ENCODE data around the gene PRM1. TPM values are rescaled to one million over a fixed set of nuclear protein-coding genes. Genes with fewer than 3 reads are reported as not detected.

Gene PRM1
- total RNA-seq, 1 donor from 2014 or later: not detected

DNA sequence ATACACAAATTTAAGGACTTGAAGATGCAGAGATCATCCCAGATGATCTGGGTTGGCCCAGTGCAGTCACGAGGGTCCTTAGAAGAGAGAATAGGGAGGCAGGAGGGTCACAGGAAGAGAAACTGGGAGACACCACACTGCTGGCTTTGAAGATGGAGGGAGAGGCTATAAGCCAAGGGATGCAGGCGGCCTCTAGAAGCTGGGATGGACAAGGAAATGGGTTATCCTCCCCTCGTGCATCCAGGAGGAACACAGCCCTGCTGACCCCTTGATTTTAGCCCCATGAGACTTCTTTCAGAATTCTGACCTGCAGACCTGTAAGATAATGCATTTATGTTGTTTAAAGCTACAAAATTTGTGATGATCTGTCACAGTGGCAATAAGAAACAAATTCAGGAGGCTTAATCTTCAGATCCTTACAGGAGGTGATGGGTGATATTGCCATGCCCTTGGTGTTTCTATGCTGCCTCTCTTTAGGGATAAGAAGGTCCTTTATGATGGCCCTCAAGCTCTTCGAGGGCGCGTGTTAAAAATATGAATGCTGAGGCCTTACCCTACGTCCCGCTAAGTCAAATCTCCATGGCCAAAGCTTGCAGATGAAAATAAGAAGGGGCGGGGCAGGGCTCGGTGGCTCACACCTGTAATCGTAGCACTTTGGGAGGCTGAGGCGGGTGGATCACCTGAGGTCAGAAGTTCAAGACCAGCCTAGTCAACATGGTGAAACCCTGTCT is 3.4 kb downstream of the PRM1 start:
- ATAC-seq (ENCODE audit: poor library complexity) (no peak), DNase-seq (no peak)
- intact Hi-C loops (cut with DNase I): no loop called here

DNA sequence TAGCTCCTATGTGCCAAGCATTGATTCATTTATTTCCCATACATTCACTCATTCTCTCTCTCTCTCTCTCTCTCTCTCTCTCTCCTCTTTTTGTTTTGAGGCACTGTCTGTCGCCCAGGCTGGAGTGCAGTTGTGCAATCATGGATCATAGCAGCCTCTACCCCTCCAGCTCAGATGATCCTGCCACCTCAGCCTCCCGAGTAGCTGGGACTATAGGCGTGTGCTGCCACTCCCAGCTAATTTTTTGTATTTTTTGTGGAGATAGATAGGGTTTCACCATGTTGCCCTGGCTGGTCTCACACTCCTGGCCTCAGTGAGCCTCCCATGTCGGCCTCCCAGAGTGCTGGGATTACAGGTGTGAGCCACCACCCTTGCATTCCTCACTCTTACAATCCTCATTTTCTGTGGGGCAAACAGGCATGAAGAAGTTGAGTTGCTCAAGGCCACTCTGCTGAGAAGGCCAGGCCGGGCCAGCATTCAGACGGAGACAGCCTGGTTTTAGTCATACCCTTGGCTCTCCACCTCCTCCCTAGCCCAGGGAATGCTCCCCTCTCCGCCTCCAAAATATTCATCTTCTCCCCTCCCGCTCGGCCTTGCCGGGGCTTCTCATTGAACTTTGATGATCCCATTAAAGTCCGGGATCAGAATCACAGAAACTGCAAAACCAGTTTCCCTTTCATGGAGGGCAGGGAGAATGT is 4.1 kb downstream of the PRM1 start:
- ATAC-seq (ENCODE audit: poor library complexity) (no peak), DNase-seq (no peak)
- intact Hi-C loops (cut with DNase I): no loop called here

DNA sequence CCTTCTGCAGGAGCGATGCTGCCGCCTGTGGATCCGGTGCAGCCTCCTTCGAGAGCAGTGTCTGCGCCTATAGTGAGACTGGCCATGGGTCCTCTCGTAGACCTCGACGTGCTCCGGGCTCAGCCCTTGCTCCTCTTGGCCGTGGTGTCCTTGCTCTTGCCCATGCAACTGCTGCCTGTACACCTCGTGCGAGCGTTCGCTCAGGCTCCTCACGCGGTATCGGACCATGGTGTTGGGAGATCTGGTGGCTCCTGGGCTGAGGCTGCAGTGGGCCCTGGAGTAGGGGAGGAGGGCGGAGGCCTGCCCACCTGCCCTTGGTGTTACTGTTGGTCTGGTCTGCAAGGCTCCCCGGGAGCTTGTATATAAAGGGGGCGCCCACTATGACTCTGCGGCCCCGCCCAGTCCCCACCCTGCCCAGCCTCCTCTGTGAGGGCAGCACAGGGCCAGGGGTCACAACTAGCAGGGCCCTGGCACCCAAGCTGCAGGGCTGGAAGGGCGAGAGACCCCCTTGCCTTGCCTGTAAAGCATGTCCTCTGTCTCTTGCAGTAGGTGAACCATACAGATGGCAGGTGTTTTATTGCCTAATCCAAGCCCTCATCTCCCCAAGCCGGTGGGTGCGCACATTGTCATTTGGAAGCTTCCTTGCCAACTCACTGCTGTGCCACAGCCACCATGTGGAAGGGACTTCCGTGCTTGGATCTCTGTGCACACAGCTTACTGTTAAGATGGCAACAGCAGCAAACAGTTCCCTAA is 4.8 kb downstream of the PRM1 start, which contains the start of gene PRM2:
Gene PRM2 (minus strand): TSS at position 338 of the 753 bp plus-strand sequence. CDS start 110 bp downstream, at position 228.
- ATAC-seq (ENCODE audit: poor library complexity) (no peak), DNase-seq (no peak)
- intact Hi-C loops (cut with DNase I): no loop called here

DNA sequence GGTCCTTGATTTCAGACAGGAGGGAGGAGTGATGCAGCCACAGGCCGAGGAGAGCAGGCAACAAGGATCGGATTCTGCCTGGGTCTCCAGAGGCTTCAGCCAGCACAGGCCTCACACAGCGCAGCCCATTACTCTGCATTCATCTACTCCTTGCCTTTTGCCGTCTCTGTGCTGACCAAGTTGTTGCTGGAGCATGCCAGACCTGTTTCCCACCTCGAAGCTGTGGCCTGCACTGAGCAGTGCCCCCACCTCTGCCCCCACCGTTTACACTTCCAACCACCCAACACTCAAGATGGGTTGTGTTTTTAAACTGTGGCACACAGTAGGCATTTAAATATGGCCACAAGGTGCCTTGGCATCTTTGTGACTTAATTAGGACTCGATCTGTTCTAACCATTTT is 6.2 kb downstream of the PRM1 start:
- ATAC-seq (ENCODE audit: poor library complexity): no peak
- intact Hi-C loops (cut with DNase I): no loop called here
- DNase-seq: no peak

DNA sequence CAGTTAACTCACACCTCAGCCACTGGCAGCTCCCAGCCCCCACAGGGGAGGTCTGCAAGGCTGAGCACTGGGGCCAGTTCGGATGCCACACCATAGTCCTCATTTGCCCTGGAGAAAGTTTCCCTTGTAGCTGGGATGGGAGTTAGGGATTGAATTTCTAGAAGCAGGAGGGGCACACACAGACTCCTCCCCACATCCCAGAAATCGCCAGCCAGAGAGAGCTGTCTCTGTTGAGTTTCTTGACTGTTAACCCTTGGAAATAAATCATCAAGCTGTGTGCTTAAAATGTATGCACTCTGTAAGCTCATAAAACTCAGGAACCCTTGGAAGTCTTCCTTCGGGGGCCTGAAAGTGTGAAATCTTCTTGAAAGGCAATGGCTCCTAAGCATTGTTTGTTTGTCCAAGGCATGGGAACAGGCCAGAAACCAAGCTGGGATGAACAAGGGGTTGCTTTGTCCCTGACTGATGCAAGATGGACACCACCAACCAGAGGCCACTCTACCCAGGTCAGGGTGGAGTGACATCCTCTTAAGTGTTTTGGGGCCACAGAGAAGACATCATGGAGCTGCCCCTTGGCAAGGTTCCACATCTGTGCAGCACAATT is 7.3 kb downstream of the PRM1 start:
- intact Hi-C loops (cut with DNase I): no loop called here
- DNase-seq (no peak), ATAC-seq (ENCODE audit: poor library complexity) (no peak)

DNA sequence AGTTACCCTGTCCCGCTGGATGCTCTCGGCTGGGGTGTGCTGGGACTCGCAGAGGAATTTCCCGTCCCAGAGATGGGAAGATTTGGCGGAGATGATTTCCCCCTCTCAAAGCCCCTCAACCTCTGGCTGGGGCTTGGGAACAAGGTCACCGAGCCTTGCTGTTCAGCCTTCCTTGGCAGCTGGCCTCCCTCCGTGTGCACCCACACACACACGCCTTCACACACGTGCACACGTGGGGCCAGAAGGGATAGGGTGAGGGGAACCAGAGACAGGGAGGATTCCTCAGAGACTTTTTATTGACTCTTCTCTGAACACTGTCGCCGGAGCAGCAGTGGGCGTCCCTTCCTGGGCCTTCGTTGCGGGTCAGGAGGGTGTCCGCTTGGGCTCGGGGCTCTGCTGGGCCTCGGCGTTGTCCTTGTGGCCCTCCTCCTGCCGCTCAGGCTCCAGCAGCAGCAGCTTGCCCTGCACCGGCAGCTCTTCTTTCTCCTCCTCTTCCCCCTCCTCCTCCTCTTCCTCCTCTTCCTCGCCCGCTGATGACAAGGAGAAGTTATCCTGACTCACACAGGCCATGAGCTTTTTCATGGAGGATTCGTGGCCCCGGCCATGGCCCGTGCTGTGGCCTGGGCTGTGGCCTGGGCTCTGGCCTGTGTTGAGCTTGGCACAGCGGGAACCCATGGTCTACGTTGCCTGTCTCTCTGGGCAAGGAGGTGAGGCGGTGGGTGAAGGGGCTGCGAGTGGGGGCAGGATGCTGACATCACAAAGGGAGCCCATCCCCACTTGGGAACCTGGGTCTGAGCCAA is 8.0 kb downstream of the PRM1 start, which contains the start of gene PRM3:
Gene PRM3 (minus strand): TSS at position 709 of the 800 bp plus-strand sequence. CDS start 34 bp downstream, at position 675.
- intact Hi-C loops (cut with DNase I): no loop called here
- DNase-seq (no peak), ATAC-seq (ENCODE audit: poor library complexity) (no peak)

DNA sequence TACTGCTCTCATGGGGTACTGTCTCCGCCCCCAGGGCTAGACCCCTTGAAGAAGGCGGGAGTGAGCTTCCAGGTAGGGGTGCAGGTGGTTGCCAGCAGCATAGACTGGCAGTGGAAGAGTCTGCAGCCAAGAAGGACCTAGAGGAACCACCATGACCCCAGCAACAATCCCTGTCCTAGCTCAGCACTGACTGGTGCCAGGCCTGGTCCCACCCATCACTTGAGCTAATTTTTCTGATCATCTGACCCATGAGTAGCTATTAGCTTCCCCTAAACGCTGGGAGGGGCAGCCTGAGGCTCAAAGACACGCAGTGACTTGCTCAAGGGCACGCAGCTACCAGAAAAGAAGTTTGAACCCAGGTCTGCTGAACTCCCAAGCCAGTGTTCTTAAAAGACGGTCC is 8.6 kb downstream of the PRM1 start:
- intact Hi-C loops (cut with DNase I): no loop called here
- DNase-seq (no peak), ATAC-seq (ENCODE audit: poor library complexity) (no peak)

DNA sequence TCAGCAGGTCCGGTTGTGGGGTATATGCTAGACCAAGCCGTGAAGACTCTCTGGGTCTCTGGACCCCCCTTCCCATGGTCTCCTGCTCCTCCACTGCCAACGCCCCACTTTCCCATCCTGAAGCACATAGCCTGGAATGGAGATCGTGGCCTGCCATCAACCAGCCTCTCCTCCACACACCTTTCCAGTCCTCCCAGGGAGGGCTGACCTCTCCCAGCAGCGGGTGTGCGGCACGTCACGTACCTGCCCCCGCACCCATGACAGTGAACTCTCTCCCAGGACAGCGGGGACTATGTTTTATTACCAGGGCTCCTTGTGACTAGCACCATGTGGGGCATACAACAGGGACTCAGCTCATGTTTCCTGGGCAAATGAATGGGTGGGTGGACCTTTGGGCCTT is 9.5 kb downstream of the PRM1 start:
- ATAC-seq (ENCODE audit: poor library complexity) (no peak), DNase-seq (no peak)
- intact Hi-C loops (cut with DNase I): no loop called here

DNA sequence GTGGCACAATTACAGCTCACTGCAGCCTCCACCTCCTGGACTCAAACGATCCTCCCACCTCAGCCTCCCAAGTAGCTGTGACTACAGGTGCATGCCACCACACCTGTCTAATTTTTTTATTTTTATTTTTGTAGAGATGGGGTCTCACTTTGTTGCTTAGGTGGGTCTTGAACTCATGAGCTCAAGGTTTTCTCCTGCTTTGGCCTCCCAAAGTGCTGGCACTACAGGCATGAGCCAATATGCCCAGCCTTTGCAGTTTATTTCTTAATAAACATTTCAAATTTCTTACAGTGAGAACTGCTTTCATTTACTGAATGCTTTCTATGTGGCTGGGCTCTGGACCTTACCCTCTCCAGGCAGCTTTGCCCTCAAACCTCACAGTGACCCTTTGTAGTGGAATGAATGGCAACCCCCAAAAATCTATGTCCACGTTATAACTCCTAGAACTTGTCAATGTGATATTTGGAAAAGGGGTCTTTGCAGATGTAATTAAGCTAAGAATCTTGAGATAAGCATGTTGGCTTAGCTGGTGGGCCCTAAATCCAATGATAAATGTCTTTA is 10.4 kb downstream of the PRM1 start:
- intact Hi-C loops (cut with DNase I): no loop called here
- DNase-seq: no peak
- ATAC-seq (ENCODE audit: poor library complexity): no peak

DNA sequence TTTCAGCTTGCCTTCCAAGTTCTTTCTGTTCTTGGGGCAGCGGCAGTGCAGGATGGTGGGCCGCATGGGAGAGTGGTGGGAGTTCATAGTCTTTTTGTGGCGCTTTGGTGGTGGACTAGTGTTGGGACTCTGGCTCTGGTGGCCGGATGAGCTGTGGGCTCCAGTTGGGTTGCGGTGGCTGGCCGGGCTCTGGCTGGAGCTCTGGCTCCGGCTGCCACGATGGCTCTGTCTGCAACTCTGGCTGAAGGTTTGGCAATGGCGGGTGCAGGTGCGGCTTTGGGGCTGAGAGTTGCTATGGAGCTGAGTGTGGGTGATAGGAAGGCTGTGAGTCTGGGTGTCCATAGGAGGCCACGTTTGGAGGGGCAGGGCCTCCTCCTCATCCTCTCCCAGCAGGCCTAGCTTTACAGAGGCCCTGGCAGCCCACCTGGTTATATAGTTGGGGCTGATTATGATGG is 12.2 kb downstream of the PRM1 start, which contains the start of gene TNP2:
Gene TNP2 (minus strand): TSS at position 405 of the 455 bp plus-strand sequence. CDS start 63 bp downstream, at position 342.
- intact Hi-C loops (cut with DNase I): no loop called here
- DNase-seq (no peak), ATAC-seq (ENCODE audit: poor library complexity) (no peak)

DNA sequence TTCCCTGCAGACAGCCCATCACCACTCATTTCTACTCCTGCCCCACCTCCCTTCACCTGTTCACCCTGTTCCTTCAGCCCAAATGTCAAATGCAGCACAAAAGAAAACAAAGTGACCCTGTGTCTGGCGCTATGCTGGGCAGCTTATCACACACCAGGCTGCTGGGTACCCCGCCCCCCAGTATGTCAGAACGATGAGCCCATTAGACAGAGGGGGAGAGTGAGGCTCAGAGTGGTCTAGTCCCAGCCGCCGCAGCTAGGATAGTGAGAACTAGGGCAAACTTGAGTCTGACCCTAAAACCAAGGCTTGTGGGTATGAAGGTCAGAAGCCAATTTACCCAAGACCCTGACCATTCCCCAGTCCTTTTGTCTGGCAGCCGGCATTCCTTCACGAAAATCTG is 16.0 kb downstream of the PRM1 start:
- ATAC-seq (ENCODE audit: poor library complexity): no peak
- DNase-seq: no peak
- intact Hi-C loops (cut with DNase I): no loop called here

DNA sequence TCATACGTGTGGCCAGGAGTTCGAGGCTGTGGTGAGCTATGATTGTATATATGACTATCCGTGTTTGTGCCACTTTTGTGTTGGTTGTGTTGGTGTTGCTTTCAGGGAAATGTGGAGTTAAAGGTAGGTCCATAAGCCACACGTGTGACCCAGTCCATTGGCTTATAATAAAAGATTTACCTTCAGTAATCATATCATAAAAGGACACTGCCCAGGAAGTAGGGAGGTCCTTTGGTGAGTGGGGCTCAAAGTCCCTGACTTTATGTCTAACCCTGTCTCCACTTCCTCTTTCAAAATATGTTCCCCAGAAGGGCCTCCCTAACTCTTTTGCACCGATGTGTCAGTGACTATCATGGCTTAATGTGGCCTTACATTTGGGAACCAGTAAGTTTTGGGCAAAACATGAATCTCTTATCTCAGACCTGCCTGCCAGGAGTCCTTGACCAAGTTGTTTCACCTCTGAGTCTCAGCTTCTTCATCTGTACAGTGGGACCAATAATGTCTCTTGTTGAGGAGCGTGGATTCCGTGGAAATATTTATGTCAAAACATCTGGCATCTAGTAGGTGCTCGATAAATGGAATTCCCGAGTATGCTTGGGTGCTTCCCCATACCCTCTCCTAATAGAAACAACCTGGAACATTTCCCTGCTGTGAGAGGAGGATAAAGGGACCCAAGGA is 16.8 kb downstream of the PRM1 start:
- no peak for DNase-seq
- intact Hi-C loops (cut with DNase I): no loop called here
- no peak for ATAC-seq (ENCODE audit: poor library complexity)

DNA sequence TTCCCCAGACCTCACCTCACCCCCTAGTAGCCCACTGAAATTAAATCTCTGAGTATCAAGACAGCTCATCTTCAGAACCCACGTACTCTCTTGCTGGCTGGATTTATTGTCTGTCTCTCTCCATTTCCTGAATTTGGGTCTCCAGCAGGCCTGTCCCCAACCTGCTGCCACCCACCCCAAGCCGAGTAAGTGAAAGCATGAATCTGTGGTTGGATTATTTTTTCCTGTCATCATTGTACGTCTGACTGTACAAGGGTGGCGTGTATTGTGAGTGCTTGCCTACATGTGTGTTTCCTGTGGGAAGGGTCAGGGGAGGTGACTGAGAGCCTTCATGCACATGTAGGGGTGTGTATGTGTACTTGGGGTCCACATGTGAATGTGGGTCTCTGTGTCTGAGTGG is 17.4 kb downstream of the PRM1 start:
- intact Hi-C loops (cut with DNase I): no loop called here

DNA sequence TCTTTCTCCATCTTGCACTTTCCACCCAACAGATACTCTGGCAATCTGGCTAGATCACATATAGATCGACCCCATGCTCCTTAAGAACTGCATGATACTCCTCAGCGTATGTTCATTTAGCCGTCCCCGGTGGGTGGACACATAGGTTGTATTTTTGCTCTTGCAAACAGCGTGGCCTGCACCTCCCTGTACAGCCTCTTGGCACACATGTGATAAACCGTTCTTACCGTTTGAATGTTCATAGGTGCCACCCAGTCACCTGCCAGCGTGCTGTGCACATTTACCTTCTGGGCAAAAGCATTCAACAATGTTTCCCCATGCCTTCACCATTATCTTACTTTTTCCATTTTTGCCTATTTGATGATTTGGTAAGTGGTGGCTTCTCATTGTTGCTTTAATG is 18.2 kb downstream of the PRM1 start:
- intact Hi-C loops (cut with DNase I): no loop called here
- DNase-seq (no peak), ATAC-seq (ENCODE audit: poor library complexity) (no peak)

More for the DNA sequence above, 17.4 kb downstream of the PRM1 start:
- DNase-seq (no peak), ATAC-seq (ENCODE audit: poor library complexity) (no peak)

DNA sequence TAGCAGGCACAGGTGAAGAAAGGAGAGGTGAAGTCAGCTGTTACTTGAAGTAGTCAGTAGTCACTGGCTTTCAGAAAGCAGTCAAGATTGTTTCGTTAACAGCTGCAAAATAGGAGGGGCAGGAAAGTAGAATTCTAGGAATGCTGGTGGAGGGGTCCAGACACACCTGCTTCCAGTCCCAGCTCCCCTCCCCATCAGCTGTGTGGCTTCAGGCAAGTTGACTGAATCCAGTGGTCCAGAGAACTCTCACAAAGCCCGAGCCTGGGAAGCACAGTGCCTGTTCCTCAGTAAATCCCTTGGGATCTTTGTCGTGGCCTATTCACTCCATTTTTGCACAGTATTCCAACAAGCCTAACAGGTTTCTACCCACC is 20.5 kb downstream of the PRM1 start:
- ATAC-seq (ENCODE audit: poor library complexity) (no peak), DNase-seq (no peak)
- intact Hi-C loops (cut with DNase I): no loop called here

DNA sequence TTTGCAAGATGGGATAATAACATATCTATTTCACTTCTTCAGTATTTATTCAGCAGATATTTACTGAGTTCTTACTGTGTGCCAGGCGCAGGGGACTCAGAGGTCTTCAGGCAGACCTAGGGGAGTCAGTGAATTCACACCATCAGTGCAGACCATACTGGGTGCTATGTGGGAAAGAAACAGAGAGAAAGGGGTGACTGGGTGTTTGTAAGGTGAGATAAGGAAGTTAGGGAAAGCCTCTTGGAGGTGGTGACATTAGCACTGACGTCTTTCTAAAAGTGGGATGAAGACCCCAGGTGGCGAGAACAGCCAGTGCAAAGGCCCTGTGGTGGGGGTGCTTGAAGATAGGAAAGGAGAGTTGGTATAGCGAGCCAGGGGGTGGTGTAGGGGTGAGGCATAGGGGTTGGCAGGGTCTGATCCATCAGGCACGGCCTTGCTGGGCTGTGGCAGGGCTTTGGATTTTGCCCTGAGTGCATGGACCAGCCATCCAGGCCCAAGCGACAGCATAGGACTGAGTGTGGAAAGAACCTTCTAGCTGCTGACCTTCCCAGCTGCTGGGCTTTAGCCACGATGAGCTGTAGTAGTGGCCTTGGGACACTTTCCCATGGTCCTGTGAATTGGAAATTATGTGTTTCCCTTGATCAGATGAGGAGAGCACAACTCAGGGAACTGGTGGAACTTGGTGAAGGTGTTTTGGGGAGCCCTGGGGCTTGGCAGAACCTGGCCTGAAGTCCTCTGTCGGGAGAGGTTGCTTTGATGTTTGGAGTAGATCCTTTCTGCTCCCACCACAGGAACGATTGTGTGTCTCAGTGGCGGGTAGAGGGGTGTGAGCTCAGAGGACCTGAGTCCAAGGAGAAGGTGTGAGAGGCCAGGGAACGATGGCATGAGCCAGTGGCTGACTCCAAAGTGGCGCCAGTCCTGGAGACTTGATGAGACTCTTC is 21.2 kb downstream of the PRM1 start:
- DNase-seq: no peak

More for the DNA sequence above, 21.2 kb downstream of the PRM1 start:
- no peak for ATAC-seq (ENCODE audit: poor library complexity)
- intact Hi-C loops (cut with DNase I): loop anchor here (5.0 kb wide), 2 partner anchors 97 to 158 kb away; no protein-coding TSS in a partner anchor
